Liver (tissue), 9 donors: ENCODE data around the gene AGPAT1. TPM values are rescaled to one million over a fixed set of nuclear protein-coding genes. Genes with fewer than 3 reads are reported as not detected.

Experiments
- DNase-seq: peaks from one replicate; pipeline ENCODE4 v3.0.0-alpha.2; 2017; ENCODE audit warnings: low spot score
- H3K27ac ChIP-seq, 2 donors: one replicate each; pipeline ENCODE4 v1.7.0; 2013; ENCODE audit warnings: inconsistent platforms in 2 of 2, low read length in 2 of 2, control low read depth in 1 of 2, low read depth in 1 of 2, mild to moderate bottlenecking in 1 of 2
- H3K27me3 ChIP-seq, 4 donors: one replicate each; pipeline versions ENCODE4 v1.6.1 to v1.7.0; 2013; ENCODE audit warnings: low read length in 3 of 4, inconsistent platforms in 1 of 4, mild to moderate bottlenecking in 1 of 4, moderate library complexity in 1 of 4; ENCODE audit not compliant: control insufficient read depth in 4 of 4, insufficient read depth in 4 of 4
- H3K36me3 ChIP-seq, 4 donors: one replicate each; pipeline versions ENCODE4 v1.6.1 to v1.7.0; 2013; ENCODE audit warnings: low read length in 3 of 4, mild to moderate bottlenecking in 3 of 4, low read depth in 1 of 4, moderate library complexity in 1 of 4; ENCODE audit not compliant: control insufficient read depth in 4 of 4, insufficient read depth in 3 of 4
- H3K4me1 ChIP-seq, 4 donors: one replicate each; pipeline versions ENCODE4 v1.6.1 to v1.7.0; 2013; ENCODE audit warnings: low read length in 3 of 4, mild to moderate bottlenecking in 3 of 4, moderate library complexity in 1 of 4; ENCODE audit not compliant: control insufficient read depth in 4 of 4, insufficient read depth in 4 of 4
- H3K4me3 ChIP-seq, 3 donors: one replicate each; pipeline versions ENCODE4 v1.6.1 to v1.7.0; 2013; ENCODE audit warnings: low read length in 3 of 3, control low read depth in 1 of 3, low read depth in 1 of 3, mild to moderate bottlenecking in 1 of 3
- H3K9ac ChIP-seq, 2 donors: one replicate each; pipeline ENCODE4 v1.7.0; 2013; ENCODE audit warnings: low read length in 2 of 2, mild to moderate bottlenecking in 2 of 2, moderate library complexity in 2 of 2, control low read depth in 1 of 2, low read depth in 1 of 2
- H3K9me3 ChIP-seq, 4 donors: one replicate each; pipeline versions ENCODE4 v1.6.1 to v1.7.0; 2013; ENCODE audit warnings: low read length in 3 of 4; ENCODE audit not compliant: control insufficient read depth in 4 of 4
- EGR1 ChIP-seq, 2 donors: IDR thresholded peaks; 2 replicates each; pipeline ENCODE4 v1.6.1; 2016 to 2018; ENCODE audit warnings: antibody characterized with exemption in 2 of 2, low read depth in 2 of 2
- FOXA1 ChIP-seq: IDR thresholded peaks from 2 replicates; pipeline ENCODE4 v1.6.1; 2016; ENCODE audit warnings: antibody characterized with exemption
- FOXA2 ChIP-seq: IDR thresholded peaks from 2 replicates; pipeline ENCODE4 v1.6.1; 2016; ENCODE audit warnings: antibody characterized with exemption
- GABPA ChIP-seq, 2 donors: IDR thresholded peaks in 1 of 2; conservative IDR thresholded peaks in 1 of 2; 2 replicates each; pipeline ENCODE4 v1.6.1; 2016; ENCODE audit warnings: antibody characterized with exemption in 2 of 2, mild to moderate bottlenecking in 1 of 2, moderate library complexity in 1 of 2
- HNF4A ChIP-seq, 2 donors: conservative IDR thresholded peaks; 2 replicates each; pipeline ENCODE4 v1.6.1; 2016; ENCODE audit warnings: antibody characterized with exemption in 2 of 2, mild to moderate bottlenecking in 2 of 2
- HNF4G ChIP-seq: IDR thresholded peaks from 2 replicates; pipeline ENCODE4 v1.6.1; 2016; ENCODE audit warnings: antibody characterized with exemption
- JUND ChIP-seq, 2 donors: IDR thresholded peaks; 2 replicates each; pipeline ENCODE4 v1.6.1; 2016; ENCODE audit warnings: antibody characterized with exemption in 2 of 2
- NR2F2 ChIP-seq: IDR thresholded peaks from 2 replicates; pipeline ENCODE4 v1.6.1; 2016; ENCODE audit warnings: antibody characterized with exemption
- RAD21 ChIP-seq, 2 donors: IDR thresholded peaks; 2 replicates each; pipeline ENCODE4 v1.6.1; 2016; ENCODE audit warnings: antibody characterized with exemption in 2 of 2, mild to moderate bottlenecking in 2 of 2
- RXRA ChIP-seq, 2 donors: IDR thresholded peaks; 2 replicates each; pipeline ENCODE4 v1.6.1; 2017 to 2018; ENCODE audit warnings: antibody characterized with exemption in 2 of 2, mild to moderate bottlenecking in 1 of 2
- SP1 ChIP-seq: IDR thresholded peaks from 2 replicates; pipeline ENCODE4 v1.6.1; 2018; ENCODE audit warnings: antibody characterized with exemption, mild to moderate bottlenecking
- YY1 ChIP-seq: IDR thresholded peaks from 2 replicates; pipeline ENCODE4 v1.6.1; 2016; ENCODE audit warnings: antibody characterized with exemption, mild to moderate bottlenecking
- WGBS: extraction: QIAGEN DNeasy Blood & Tissue Kit; methylation state at CpG from one replicate; pipeline ENCODE4 v1.1.7; 2013; 5-methylcytosine and 5-hydroxymethylcytosine counted together
- polyA plus RNA-seq, 2 donors: library from polyadenylated mRNA; stranded (reverse) in 1 of 2; unstranded in 1 of 2; fragments of 200-250 nt in 1 of 2; fragments of >200 nt in 1 of 2; fragmentation: Nextera tagmentation in 1 of 2; extraction: Ambion mirVana in 1 of 2; gene quantifications; one replicate each; pipeline versions ENCODE4 v1.2.1 to v1.2.3, GENCODE V29; 2013 to 2015
- total RNA-seq, 2 donors: library from RNA; depleted of rRNA; stranded (reverse); fragments of >200 nt; gene quantifications; one replicate each; pipeline ENCODE4 v1.2.3, GENCODE V29; 2014
- TF ChIP-seq, protein P1 (sequence below): IDR thresholded peaks from 2 replicates; pipeline ENCODE4 v1.6.1; 2016; ENCODE audit warnings: antibody characterized with exemption, mild to moderate bottlenecking
- TF ChIP-seq, protein P2 (sequence below): IDR thresholded peaks from 2 replicates; pipeline ENCODE4 v1.6.1; 2016; ENCODE audit warnings: antibody characterized with exemption
- TF ChIP-seq, protein P3 (sequence below): IDR thresholded peaks from 2 replicates; pipeline ENCODE4 v1.6.1; 2016; ENCODE audit warnings: antibody characterized with exemption
- TF ChIP-seq, protein P4 (sequence below): fragments of 150-350 bp; IDR thresholded peaks from 2 replicates; pipeline ENCODE4 v1.5.1; 2017; ENCODE audit warnings: improper control_type of control experiment, low read depth, low read length; ENCODE audit not compliant: missing input control
- TF ChIP-seq, protein P5 (sequence below): IDR thresholded peaks from 2 replicates; pipeline ENCODE4 v1.6.1; 2016; ENCODE audit warnings: antibody characterized with exemption
- donor health status: healthy.
- donor health status: healthy.
- donor health status: healthy.
- donor health status: healthy.
- donor health status: healthy.

AGPAT1 gene
- total and polyA plus RNA-seq, 4 donors = 10.4 to 45.1 (median 17.5) TPM

DNA sequence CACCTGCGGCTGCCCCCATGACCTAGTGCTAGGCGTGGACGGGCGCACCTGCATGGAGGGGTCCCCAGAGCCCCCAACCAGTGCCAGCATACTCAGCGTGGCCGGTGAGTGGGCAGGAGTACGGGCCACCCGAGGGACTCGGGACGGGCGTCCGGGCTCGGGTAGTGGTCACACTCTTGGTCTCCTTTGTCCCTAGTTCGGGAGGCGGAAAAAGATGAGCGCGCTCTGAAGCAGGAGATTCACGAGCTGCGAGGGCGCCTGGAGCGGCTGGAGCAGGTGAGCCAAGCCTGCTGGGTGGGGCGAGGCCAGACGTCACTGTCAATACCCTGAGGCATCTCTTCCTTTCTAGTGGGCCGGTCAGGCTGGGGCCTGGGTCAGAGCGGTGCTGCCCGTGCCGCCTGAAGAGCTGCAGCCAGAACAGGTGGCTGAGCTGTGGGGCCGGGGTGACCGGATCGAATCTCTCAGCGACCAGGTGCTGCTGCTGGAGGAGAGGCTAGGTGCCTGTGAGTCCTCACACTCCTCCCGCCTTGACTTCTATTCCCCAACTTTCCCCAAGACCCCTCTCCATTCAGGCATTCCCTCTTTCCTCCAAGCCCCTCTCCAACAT, 8.6 kb downstream of the AGPAT1 start:
- H3K36me3 ChIP-seq = peaks cover 7 to 35% (median 12%) of the 10 kb centered on the region in 4 donors

DNA sequence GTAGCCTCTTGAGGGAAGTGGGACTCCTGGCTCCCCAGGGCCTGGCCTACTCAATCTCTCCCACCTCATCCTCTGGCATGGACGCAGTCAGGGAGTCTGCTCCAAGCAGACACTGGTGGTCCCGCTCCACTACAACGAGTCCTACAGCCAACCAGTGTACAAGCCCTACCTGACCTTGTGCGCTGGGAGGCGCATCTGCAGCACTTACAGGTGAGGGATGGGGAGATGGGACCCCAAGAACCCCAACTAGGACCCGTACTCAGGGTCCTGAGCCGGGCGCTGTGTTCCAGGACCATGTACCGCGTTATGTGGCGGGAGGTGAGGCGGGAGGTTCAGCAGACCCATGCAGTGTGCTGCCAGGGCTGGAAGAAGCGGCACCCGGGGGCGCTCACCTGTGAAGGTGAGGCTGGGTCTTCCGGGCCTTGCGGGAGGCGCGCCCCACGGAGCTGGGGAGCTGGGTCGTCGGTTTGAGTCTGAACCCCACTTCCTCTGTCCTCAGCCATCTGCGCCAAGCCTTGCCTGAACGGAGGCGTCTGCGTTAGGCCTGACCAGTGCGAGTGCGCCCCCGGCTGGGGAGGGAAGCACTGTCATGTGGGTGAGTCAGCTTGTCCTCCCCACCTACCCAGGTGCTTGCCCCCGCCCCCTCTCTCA, 9.3 kb downstream of the AGPAT1 start:
- Histone ChIP-seq H3K27ac (no peak overlapping the region), H3K9me3 (no peaks in the 10 kb centered on the region), H3K4me1 (no peaks in the 10 kb centered on the region), H3K27me3 (no peaks in the 10 kb centered on the region), H3K36me3 (peaks cover 7 to 35% (median 12%) of the 10 kb centered on the region in 4 donors), H3K4me3 (no peak overlapping the region), H3K9ac (no peak overlapping the region)
- WGBS = 92% methylated on average over 30 of the region's 30 CpGs
- no peak for DNase-seq
- TF ChIP-seq, protein P1, sequence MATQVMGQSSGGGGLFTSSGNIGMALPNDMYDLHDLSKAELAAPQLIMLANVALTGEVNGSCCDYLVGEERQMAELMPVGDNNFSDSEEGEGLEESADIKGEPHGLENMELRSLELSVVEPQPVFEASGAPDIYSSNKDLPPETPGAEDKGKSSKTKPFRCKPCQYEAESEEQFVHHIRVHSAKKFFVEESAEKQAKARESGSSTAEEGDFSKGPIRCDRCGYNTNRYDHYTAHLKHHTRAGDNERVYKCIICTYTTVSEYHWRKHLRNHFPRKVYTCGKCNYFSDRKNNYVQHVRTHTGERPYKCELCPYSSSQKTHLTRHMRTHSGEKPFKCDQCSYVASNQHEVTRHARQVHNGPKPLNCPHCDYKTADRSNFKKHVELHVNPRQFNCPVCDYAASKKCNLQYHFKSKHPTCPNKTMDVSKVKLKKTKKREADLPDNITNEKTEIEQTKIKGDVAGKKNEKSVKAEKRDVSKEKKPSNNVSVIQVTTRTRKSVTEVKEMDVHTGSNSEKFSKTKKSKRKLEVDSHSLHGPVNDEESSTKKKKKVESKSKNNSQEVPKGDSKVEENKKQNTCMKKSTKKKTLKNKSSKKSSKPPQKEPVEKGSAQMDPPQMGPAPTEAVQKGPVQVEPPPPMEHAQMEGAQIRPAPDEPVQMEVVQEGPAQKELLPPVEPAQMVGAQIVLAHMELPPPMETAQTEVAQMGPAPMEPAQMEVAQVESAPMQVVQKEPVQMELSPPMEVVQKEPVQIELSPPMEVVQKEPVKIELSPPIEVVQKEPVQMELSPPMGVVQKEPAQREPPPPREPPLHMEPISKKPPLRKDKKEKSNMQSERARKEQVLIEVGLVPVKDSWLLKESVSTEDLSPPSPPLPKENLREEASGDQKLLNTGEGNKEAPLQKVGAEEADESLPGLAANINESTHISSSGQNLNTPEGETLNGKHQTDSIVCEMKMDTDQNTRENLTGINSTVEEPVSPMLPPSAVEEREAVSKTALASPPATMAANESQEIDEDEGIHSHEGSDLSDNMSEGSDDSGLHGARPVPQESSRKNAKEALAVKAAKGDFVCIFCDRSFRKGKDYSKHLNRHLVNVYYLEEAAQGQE = no peak
- TF ChIP-seq YY1 (no peak), EGR1 (IDR thresholded peaks at IDR 0.05; ENCODE audit: low read depth in 2 of 2) (no peak), HNF4A (conservative IDR thresholded peaks at IDR 0.05) (no peak), NR2F2 (no peak), FOXA1 (no peak), HNF4G (no peak), SP1 (no peak), JUND (IDR thresholded peaks at IDR 0.05) (no peak), GABPA (IDR thresholded peaks at IDR 0.05 in 1 of 2, conservative IDR thresholded peaks at IDR 0.05 in 1 of 2) (no peak), RAD21 (IDR thresholded peaks at IDR 0.05) (no peak), FOXA2 (no peak), RXRA (IDR thresholded peaks at IDR 0.05) (no peak)
- TF ChIP-seq, protein P2, sequence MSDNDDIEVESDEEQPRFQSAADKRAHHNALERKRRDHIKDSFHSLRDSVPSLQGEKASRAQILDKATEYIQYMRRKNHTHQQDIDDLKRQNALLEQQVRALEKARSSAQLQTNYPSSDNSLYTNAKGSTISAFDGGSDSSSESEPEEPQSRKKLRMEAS = no peak
- TF ChIP-seq, protein P3, sequence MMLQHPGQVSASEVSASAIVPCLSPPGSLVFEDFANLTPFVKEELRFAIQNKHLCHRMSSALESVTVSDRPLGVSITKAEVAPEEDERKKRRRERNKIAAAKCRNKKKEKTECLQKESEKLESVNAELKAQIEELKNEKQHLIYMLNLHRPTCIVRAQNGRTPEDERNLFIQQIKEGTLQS = no peak
- TF ChIP-seq, protein P4, sequence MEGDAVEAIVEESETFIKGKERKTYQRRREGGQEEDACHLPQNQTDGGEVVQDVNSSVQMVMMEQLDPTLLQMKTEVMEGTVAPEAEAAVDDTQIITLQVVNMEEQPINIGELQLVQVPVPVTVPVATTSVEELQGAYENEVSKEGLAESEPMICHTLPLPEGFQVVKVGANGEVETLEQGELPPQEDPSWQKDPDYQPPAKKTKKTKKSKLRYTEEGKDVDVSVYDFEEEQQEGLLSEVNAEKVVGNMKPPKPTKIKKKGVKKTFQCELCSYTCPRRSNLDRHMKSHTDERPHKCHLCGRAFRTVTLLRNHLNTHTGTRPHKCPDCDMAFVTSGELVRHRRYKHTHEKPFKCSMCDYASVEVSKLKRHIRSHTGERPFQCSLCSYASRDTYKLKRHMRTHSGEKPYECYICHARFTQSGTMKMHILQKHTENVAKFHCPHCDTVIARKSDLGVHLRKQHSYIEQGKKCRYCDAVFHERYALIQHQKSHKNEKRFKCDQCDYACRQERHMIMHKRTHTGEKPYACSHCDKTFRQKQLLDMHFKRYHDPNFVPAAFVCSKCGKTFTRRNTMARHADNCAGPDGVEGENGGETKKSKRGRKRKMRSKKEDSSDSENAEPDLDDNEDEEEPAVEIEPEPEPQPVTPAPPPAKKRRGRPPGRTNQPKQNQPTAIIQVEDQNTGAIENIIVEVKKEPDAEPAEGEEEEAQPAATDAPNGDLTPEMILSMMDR = no peak
- TF ChIP-seq, protein P5, sequence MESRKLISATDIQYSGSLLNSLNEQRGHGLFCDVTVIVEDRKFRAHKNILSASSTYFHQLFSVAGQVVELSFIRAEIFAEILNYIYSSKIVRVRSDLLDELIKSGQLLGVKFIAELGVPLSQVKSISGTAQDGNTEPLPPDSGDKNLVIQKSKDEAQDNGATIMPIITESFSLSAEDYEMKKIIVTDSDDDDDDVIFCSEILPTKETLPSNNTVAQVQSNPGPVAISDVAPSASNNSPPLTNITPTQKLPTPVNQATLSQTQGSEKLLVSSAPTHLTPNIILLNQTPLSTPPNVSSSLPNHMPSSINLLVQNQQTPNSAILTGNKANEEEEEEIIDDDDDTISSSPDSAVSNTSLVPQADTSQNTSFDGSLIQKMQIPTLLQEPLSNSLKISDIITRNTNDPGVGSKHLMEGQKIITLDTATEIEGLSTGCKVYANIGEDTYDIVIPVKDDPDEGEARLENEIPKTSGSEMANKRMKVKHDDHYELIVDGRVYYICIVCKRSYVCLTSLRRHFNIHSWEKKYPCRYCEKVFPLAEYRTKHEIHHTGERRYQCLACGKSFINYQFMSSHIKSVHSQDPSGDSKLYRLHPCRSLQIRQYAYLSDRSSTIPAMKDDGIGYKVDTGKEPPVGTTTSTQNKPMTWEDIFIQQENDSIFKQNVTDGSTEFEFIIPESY = no peak

More for the DNA sequence above, 8.6 kb downstream of the AGPAT1 start:
- 93% methylated on average over 32 of the region's 32 CpGs for WGBS
- no peak overlapping the region for H3K9ac ChIP-seq
- DNase-seq = no peak
- H3K4me1 ChIP-seq = no peaks in the 10 kb centered on the region
- no peak overlapping the region for H3K4me3 ChIP-seq
- H3K27ac ChIP-seq = no peak overlapping the region
- TF ChIP-seq FOXA1 = no peak
- no peaks in the 10 kb centered on the region for H3K9me3 ChIP-seq
- H3K27me3 ChIP-seq = no peaks in the 10 kb centered on the region
